Measurements from ENCODE around the gene SALL1.

DNA sequence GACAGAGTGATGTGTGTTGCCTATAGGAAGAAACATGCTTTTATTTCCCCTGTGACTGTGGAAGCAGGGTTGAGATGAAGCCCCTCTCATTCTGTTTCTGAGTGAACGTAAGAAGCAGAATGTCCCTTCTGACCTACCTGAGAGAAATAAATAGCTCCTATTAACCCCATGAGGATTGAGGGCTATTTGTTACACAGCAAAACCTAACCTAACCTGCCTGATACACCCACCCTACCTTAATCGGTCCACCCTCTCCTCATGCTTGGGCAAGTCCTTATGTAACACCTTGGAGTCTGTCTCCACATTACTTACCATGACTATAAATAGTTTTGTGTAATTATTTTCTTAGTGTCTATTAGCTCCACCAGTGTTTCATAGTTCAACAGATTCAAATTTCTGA is 41.9 kb downstream of the SALL1 start:
- TF ChIP-seq POLR2A (IDR thresholded peaks at IDR 0.05) (no peak), CTCF (IDR thresholded peaks at IDR 0.05) (no peak)

Measured in uterus (tissue), 2 donors.